HepG2 (cell line): ENCODE data around the gene KDM1B. TPM values are rescaled to one million over a fixed set of nuclear protein-coding genes. Genes with fewer than 3 reads are reported as not detected.

Experiments used
- ATAC-seq: fragments of 200-7000 bp; cut with Tn5 transposase; 3 replicates; pipeline ENCODE4 v1.9.1; 2020; ENCODE audit warnings: mild to moderate bottlenecking, moderate library complexity
- BruUV-seq: library from RNA; stranded (reverse); fragments of 400-500 nt; replicated peaks from 2 replicates; lab custom pipeline; 2021; lab: Mats Ljungman, UMichigan
- CTCF ChIA-PET: fragments of 300-600 bp; formaldehyde crosslinking; extraction: SDS; loops from one replicate; lab custom pipeline; 2021; ENCODE audit warnings: low total read pairs, inconsistent platforms, low intra/inter-chr PET ratio; lab: Yijun Ruan, JAX
- POLR2A ChIA-PET: fragments of 350-600 bp; sonication (Branson Sonifier 250); formaldehyde crosslinking; loops from one replicate; lab custom pipeline; 2020; ENCODE audit warnings: antibody characterized with exemption, inconsistent platforms; lab: Yijun Ruan, JAX
- DNase-seq: peaks from one replicate; pipeline ENCODE4 v3.0.0-alpha.2; 2015; ENCODE audit warnings: low spot score
- FAIRE-seq: peaks from 3 replicates; lab custom pipeline; 2011; peaks lifted over from hg19 to GRCh38; lab: Jason Lieb, UNC
- H2AFZ ChIP-seq: one replicate; pipeline ENCODE4 v1.6.1; 2011; ENCODE audit warnings: low read length, inconsistent platforms
- H3K27ac ChIP-seq: fragments of 300-600 bp; 3 replicates; pipeline ENCODE4 v1.8.0; 2011; ENCODE audit warnings: mixed run types, mild to moderate bottlenecking, mixed read lengths, low read length, inconsistent platforms; ENCODE audit not compliant: insufficient read depth; ENCODE audit errors: extremely low read length
- H3K27me3 ChIP-seq, 2 experiments: fragments of 200-600 bp in 1 of 2; 2 replicates in 1 of 2; 3 replicates in 1 of 2; pipeline versions ENCODE4 v1.6.0 to v1.8.0; 2011; ENCODE audit warnings: low read length in 2 of 2, mild to moderate bottlenecking in 2 of 2, moderate library complexity in 2 of 2, inconsistent platforms in 1 of 2; ENCODE audit not compliant: insufficient read depth in 2 of 2, control insufficient read depth in 1 of 2
- H3K36me3 ChIP-seq, 2 experiments: fragments of 200-600 bp in 1 of 2; replicated peaks in 1 of 2; 2 replicates in 1 of 2; 3 replicates in 1 of 2; pipeline versions ENCODE4 v1.5.1 to v1.8.0; 2011; ENCODE audit warnings: low read length in 2 of 2, inconsistent platforms in 1 of 2; ENCODE audit not compliant: insufficient read depth in 2 of 2, control insufficient read depth in 1 of 2
- H3K4me1 ChIP-seq: 2 replicates; pipeline ENCODE4 v1.5.1; 2012; ENCODE audit warnings: low read length, inconsistent platforms; ENCODE audit not compliant: insufficient read depth
- H3K4me2 ChIP-seq: 2 replicates; pipeline ENCODE4 v1.6.0; 2011; ENCODE audit warnings: low read depth, low read length, inconsistent platforms
- H3K4me3 ChIP-seq, 3 experiments: fragments of 200-600 bp in 1 of 3; sonication (generic), shearing (Covaris generic) in 1 of 3; replicated peaks in 1 of 3; 2 replicates each; pipeline ENCODE4 v1.5.1; 2011 to 2016; ENCODE audit warnings: low read length in 3 of 3, inconsistent platforms in 2 of 3, low read depth in 2 of 3, mild to moderate bottlenecking in 2 of 3, control low read depth in 1 of 3, mixed read lengths in 1 of 3; ENCODE audit not compliant: insufficient read depth in 1 of 3
- H3K79me2 ChIP-seq: one replicate; pipeline ENCODE4 v1.6.1; 2011; ENCODE audit warnings: low read length, inconsistent platforms; ENCODE audit not compliant: insufficient read depth
- H3K9ac ChIP-seq: 2 replicates; pipeline ENCODE4 v1.6.0; 2011; ENCODE audit warnings: mild to moderate bottlenecking, low read depth, low read length, inconsistent platforms; ENCODE audit not compliant: insufficient read depth
- H3K9me3 ChIP-seq: 2 replicates; pipeline ENCODE4 v1.5.1; 2012; ENCODE audit warnings: mild to moderate bottlenecking, low read length
- H4K20me1 ChIP-seq: 2 replicates; pipeline ENCODE4 v1.6.0; 2011; ENCODE audit warnings: inconsistent platforms, mild to moderate bottlenecking, low read length, moderate library complexity; ENCODE audit not compliant: insufficient read depth
- ELF1 ChIP-seq: sonication (generic); formaldehyde crosslinking; IDR thresholded peaks from 2 replicates; pipeline ENCODE4 v1.4.0; 2020; ENCODE audit warnings: missing genetic modification reagents
- FOXK1 ChIP-seq: sonication (generic); formaldehyde crosslinking; IDR thresholded peaks from 2 replicates; pipeline ENCODE4 v1.4.0; 2020; ENCODE audit warnings: low read depth, missing genetic modification reagents, borderline replicate concordance
- HMGXB4 ChIP-seq, 2 experiments: sonication (generic) in 1 of 2; formaldehyde crosslinking in 1 of 2; IDR thresholded peaks; 2 replicates each; pipeline versions ENCODE4 v1.4.0 to v1.6.1; 2018 to 2020; ENCODE audit warnings: missing genetic modification reagents in 2 of 2, borderline replicate concordance in 1 of 2, low read depth in 1 of 2, mild to moderate bottlenecking in 1 of 2, missing biosample characterization in 1 of 2
- KDM3A ChIP-seq: IDR thresholded peaks from 2 replicates; pipeline ENCODE4 v1.6.1; 2018; ENCODE audit warnings: low read depth, missing compliant biosample characterization
- MED1 ChIP-seq: sonication (generic); formaldehyde crosslinking; IDR thresholded peaks from 2 replicates; pipeline ENCODE4 v1.4.0; 2020; ENCODE audit warnings: missing genetic modification reagents
- RBFOX2 ChIP-seq: fragments of 200-400 bp; formaldehyde crosslinking; IDR thresholded peaks from 2 replicates; pipeline ENCODE4 v1.6.1; 2017; ENCODE audit warnings: low read depth, mild to moderate bottlenecking, low read length
- SAP130 ChIP-seq: IDR thresholded peaks from 2 replicates; pipeline ENCODE4 v1.6.1; 2016; ENCODE audit warnings: low read depth
- TEF ChIP-seq: sonication (generic); formaldehyde crosslinking; IDR thresholded peaks from 2 replicates; pipeline ENCODE4 v1.5.0; 2020; ENCODE audit warnings: missing genetic modification reagents
- ZBTB42 ChIP-seq: sonication (generic); formaldehyde crosslinking; IDR thresholded peaks from 2 replicates; pipeline ENCODE4 v1.5.0; 2020; ENCODE audit warnings: mild to moderate bottlenecking, missing genetic modification reagents
- ZFP36L1 ChIP-seq: sonication (generic); formaldehyde crosslinking; IDR thresholded peaks from 2 replicates; pipeline ENCODE4 v1.8.0; 2022; ENCODE audit warnings: mild to moderate bottlenecking, missing genetic modification reagents, moderate library complexity
- ZGPAT ChIP-seq: IDR thresholded peaks from 2 replicates; pipeline ENCODE4 v1.6.1; 2016; ENCODE audit warnings: mild to moderate bottlenecking
- ZNF503 ChIP-seq: sonication (generic); formaldehyde crosslinking; IDR thresholded peaks from 2 replicates; pipeline ENCODE4 v1.4.0; 2020; ENCODE audit warnings: missing genetic modification reagents
- ZNF800 ChIP-seq: sonication (generic); formaldehyde crosslinking; IDR thresholded peaks from 2 replicates; pipeline ENCODE4 v1.4.0; 2020; ENCODE audit warnings: missing genetic modification reagents
- ZNF839 ChIP-seq: sonication (generic); formaldehyde crosslinking; IDR thresholded peaks from 2 replicates; pipeline ENCODE4 v1.4.0; 2020; ENCODE audit warnings: missing genetic modification reagents, mild to moderate bottlenecking, borderline replicate concordance
- ZSCAN25 ChIP-seq: sonication (generic); formaldehyde crosslinking; IDR thresholded peaks from 2 replicates; pipeline ENCODE4 v1.8.0; 2022; ENCODE audit warnings: mild to moderate bottlenecking, missing genetic modification reagents
- WGBS: methylation state at CpG from one replicate; pipeline ENCODE4 v1.1.6; 2017; ENCODE audit warnings: low lambda C conversion rate; 5-methylcytosine and 5-hydroxymethylcytosine counted together
- in situ Hi-C: cut with HindIII; loops from 2 replicates; pipeline ENCODE4 v1.10.0; 2017; ENCODE audit warnings: low pct_unique_long_range_greater_than_20kb; ENCODE audit not compliant: extremely low pct_ligation_motif_present
- intact Hi-C: fragments of 100-400 bp; cut with micrococcal nuclease; formaldehyde crosslinking; loops from one replicate; pipeline ENCODE4 v1.10.0; 2022; ENCODE audit not compliant: unreplicated experiment
- polyA plus RNA-seq, 8 experiments: library from polyadenylated mRNA; depleted of rRNA in 3 of 8; stranded (reverse) in 7 of 8; unstranded in 1 of 8; fragments of >200 nt; fragmentation: Illumina TruSeq in 4 of 8; extraction: Trizol in 4 of 8; gene quantifications; 2 replicates each; pipeline versions ENCODE4 v1.2.1 to v1.2.3, GENCODE V29; 2011 to 2016; ENCODE audit warnings: low read depth in 4 of 8, missing spikeins in 1 of 8, mixed read lengths in 1 of 8; ENCODE audit not compliant: insufficient read depth in 1 of 8
- total RNA-seq, 5 experiments: library from RNA; depleted of rRNA; stranded (reverse); fragments of >200 nt; fragmentation: Illumina TruSeq; extraction: Trizol; gene quantifications; 2 replicates each; pipeline ENCODE4 v1.2.3, GENCODE V29; 2016; ENCODE audit warnings: low read depth in 1 of 5

The KDM1B gene
- total and polyA plus RNA-seq, 2 of the 13 experiments (the other 11 are each of a cell fraction or from before 2014, with no cell fraction given) = 9.8 to 13.2 TPM

GRCh38 chr6:18262702-18263417 lies 107.6 kb downstream of the KDM1B start:
- POLR2A ChIA-PET = no interaction called here
- in situ Hi-C loops (loop anchor here (25.0 kb wide), 1 partner anchor 1574 kb away; the partner anchor contains the start of gene ID4), intact Hi-C loops (no loop called here)
- H3K9ac ChIP-seq = peak overlapping the region; percentile 84
- H3K4me1 ChIP-seq = peaks cover 70% of the 10 kb centered on the region
- H3K36me3 ChIP-seq = peaks cover 0 to 4% of the 10 kb centered on the region in 2 experiments; a peak in 4 of 5 replicates
- peak overlapping the region; percentile 80 to 95 (median 90) for H3K4me3 ChIP-seq
- peak overlapping the region; percentile 85 for H3K4me2 ChIP-seq
- H4K20me1 ChIP-seq = peaks cover 29% of the 10 kb centered on the region
- H3K27me3 ChIP-seq = no peaks in the 10 kb centered on the region; a peak in 1 of 5 replicates
- 9% methylated on average over 18 of the region's 18 CpGs for WGBS
- DNase-seq (peak; percentile 31), FAIRE-seq (peak; percentile 47), ATAC-seq (no peak)
- no peaks in the 10 kb centered on the region for H3K9me3 ChIP-seq
- H3K27ac ChIP-seq = peak overlapping the region; percentile 92
- CTCF ChIA-PET = no interaction called here
- BruUV-seq = TSS peak; percentile 74
- peaks cover 62% of the 10 kb centered on the region for H3K79me2 ChIP-seq
- H2AFZ ChIP-seq = peak overlapping the region; percentile 21
- TF ChIP-seq SAP130 = peak; percentile 39
- no peak for TF ChIP-seq FOXK1 (CRISPR knock-in tag)
- peak; percentile 75; the same call in 1 of the 2 replicates for TF ChIP-seq ZFP36L1 (CRISPR knock-in tag)
- no peak for TF ChIP-seq ZNF839 (CRISPR knock-in tag)
- peak; percentile 47; the same call in 1 of the 2 replicates for TF ChIP-seq ELF1 (CRISPR knock-in tag)
- TF ChIP-seq TEF (CRISPR knock-in tag) = 0 out of 2 replicates have a peak, but pooled peaks have one; percentile 12
- no peak for TF ChIP-seq ZBTB42 (CRISPR knock-in tag)
- TF ChIP-seq MED1 (CRISPR knock-in tag) = peak; percentile 8; the same call in 1 of the 2 replicates
- TF ChIP-seq RBFOX2 = 0 out of 2 replicates have a peak, but pooled peaks have one; percentile 5
- 0 out of 4 replicates have a peak, but pooled peaks of 1 of the 2 experiments have one; percentile 5 for TF ChIP-seq HMGXB4 (CRISPR knock-in tag; IDR thresholded peaks at IDR 0.05; ENCODE audit: borderline replicate concordance in 1 of 2, low read depth in 1 of 2)
- TF ChIP-seq ZNF503 = 0 out of 2 replicates have a peak, but pooled peaks have one; percentile 9
- TF ChIP-seq ZGPAT (CRISPR knock-in tag) = 0 out of 2 replicates have a peak, but pooled peaks have one; percentile 10
- TF ChIP-seq KDM3A (CRISPR knock-in tag) = no peak
- TF ChIP-seq ZNF800 (CRISPR knock-in tag) = 0 out of 2 replicates have a peak, but pooled peaks have one; percentile 19
- TF ChIP-seq ZSCAN25 (CRISPR knock-in tag) = 0 out of 2 replicates have a peak, but pooled peaks have one; percentile 27
